Measurements from ENCODE around the gene CABLES2.

CABLES2 gene

DNA sequence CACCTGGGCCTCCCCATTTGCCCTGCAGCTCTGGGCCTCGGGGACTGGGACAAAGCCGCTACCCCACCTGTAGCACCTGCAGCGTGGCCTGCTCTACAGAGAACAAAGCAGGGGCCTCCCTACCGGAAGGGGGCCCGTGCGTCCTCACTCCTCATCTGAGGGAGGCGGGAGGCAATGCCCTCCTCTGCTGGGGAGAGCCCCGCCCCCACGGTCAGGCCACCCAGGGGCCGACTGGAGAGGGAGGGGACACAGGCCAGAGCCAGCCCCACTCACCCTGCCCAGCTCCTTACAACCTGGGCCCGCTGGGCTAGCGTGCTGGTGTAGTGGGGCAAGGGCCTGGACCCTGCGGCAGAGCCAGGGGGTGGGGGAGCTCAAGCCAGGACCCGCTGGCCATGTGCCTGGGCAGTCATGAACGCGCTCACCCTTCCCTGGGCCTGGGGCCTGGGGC lies 48.0 kb downstream of the CABLES2 start:
- Histone ChIP-seq H3K79me2 (ENCODE audit: control insufficient read depth, low read length) (no peaks in the 10 kb centered on the region), H3K4me1 (ENCODE audit: control insufficient read depth, low read length) (peaks cover 23% of the 10 kb centered on the region), H3K36me3 (ENCODE audit: control insufficient read depth, low read length) (no peaks in the 10 kb centered on the region)

DNA sequence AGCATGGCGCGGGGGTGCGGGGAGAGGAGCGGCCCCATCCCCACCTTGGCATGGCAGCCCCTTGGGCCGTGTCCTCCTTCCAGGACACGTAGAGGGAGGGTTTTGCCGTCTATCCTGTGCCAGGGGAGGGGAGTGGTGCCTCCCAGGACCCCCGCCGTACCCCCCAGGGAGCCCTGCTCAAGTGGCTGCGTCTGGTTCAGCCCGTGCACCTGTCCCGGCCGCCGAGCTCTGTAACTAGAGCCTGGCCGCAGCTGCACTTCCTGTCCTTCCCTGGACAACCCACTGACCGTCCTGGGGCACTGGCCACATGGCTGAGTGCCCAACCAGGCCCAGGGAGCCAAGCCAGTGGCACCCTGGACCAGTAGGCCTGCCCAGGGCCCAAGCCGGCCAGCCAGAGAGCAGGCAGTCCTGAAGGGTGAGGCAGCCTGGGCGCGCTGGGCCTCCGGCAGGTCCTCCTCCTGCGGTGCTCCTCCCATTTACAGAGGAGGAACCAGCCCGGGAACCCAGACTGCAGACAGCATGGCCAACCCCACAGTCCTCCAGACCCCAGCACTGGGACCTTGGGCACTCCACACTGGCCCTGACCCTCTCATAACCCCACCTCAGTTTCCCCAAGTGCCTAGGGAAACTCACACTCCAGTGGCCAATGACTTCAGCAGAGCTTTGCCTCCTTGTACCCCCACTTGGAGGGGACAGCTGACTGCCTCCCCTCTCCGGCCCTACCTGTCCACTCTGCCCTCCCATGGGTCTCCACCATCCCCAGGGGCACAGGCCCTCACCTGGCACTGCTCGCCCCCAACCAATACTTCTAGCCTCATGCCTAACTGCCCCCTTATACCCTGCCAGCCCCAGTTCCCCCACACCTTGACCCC lies 48.7 kb downstream of the CABLES2 start:
- no peaks in the 10 kb centered on the region for H3K36me3 ChIP-seq (ENCODE audit: control insufficient read depth, low read length)
- no peaks in the 10 kb centered on the region for H3K27me3 ChIP-seq (ENCODE audit: control insufficient read depth, low read length)
- no peak overlapping the region for H3K27ac ChIP-seq (ENCODE audit: low read depth, low read length)
- H3K4me3 ChIP-seq (ENCODE audit: low read length), result no peak overlapping the region
- TF ChIP-seq EZH2phosphoT487 (IDR thresholded peaks at IDR 0.05; ENCODE audit: borderline replicate concordance, low read length), result no peak
- TF ChIP-seq, protein P1, sequence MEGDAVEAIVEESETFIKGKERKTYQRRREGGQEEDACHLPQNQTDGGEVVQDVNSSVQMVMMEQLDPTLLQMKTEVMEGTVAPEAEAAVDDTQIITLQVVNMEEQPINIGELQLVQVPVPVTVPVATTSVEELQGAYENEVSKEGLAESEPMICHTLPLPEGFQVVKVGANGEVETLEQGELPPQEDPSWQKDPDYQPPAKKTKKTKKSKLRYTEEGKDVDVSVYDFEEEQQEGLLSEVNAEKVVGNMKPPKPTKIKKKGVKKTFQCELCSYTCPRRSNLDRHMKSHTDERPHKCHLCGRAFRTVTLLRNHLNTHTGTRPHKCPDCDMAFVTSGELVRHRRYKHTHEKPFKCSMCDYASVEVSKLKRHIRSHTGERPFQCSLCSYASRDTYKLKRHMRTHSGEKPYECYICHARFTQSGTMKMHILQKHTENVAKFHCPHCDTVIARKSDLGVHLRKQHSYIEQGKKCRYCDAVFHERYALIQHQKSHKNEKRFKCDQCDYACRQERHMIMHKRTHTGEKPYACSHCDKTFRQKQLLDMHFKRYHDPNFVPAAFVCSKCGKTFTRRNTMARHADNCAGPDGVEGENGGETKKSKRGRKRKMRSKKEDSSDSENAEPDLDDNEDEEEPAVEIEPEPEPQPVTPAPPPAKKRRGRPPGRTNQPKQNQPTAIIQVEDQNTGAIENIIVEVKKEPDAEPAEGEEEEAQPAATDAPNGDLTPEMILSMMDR (IDR thresholded peaks at IDR 0.05; ENCODE audit: low read depth, low read length, poor library complexity, severe bottlenecking), result no peak
- H3K9me3 ChIP-seq (ENCODE audit: control insufficient read depth, insufficient read depth, low read length), result no peaks in the 10 kb centered on the region
- H3K4me2 ChIP-seq (ENCODE audit: low read length), result no peak overlapping the region; the same call in 1 of the 2 replicates
- H3K9me2 ChIP-seq (replicated peaks; ENCODE audit: control insufficient read depth, low read length), result no peaks in the 10 kb centered on the region
- no peaks in the 10 kb centered on the region for H3K79me2 ChIP-seq (ENCODE audit: control insufficient read depth, low read length)
- peaks cover 18% of the 10 kb centered on the region for H3K4me1 ChIP-seq (ENCODE audit: control insufficient read depth, low read length)
- H3F3A ChIP-seq (ENCODE audit: control insufficient read depth, insufficient read depth), result no peaks in the 10 kb centered on the region
- peaks cover 6% of the 10 kb centered on the region; the same call in 1 of the 2 replicates for H4K20me1 ChIP-seq (ENCODE audit: control insufficient read depth, insufficient read depth, low read depth, low read length)

More for the DNA sequence above, 48.0 kb downstream of the CABLES2 start:
- Histone ChIP-seq H3K4me2 (ENCODE audit: low read length) (no peak overlapping the region), H4K20me1 (ENCODE audit: control insufficient read depth, insufficient read depth, low read depth, low read length) (peaks cover 6% of the 10 kb centered on the region; the same call in 1 of the 2 replicates), H3K9me3 (ENCODE audit: control insufficient read depth, insufficient read depth, low read length) (no peaks in the 10 kb centered on the region), H3F3A (ENCODE audit: control insufficient read depth, insufficient read depth) (no peaks in the 10 kb centered on the region), H3K27me3 (ENCODE audit: control insufficient read depth, low read length) (no peaks in the 10 kb centered on the region), H3K27ac (ENCODE audit: low read depth, low read length) (no peak overlapping the region), H3K4me3 (ENCODE audit: low read length) (no peak overlapping the region), H3K9me2 (replicated peaks; ENCODE audit: control insufficient read depth, low read length) (no peaks in the 10 kb centered on the region)
- no peak for TF ChIP-seq EZH2phosphoT487 (IDR thresholded peaks at IDR 0.05; ENCODE audit: borderline replicate concordance, low read length)
- TF ChIP-seq, protein P1 (IDR thresholded peaks at IDR 0.05; ENCODE audit: low read depth, low read length, poor library complexity, severe bottlenecking), result no peak

DNA sequence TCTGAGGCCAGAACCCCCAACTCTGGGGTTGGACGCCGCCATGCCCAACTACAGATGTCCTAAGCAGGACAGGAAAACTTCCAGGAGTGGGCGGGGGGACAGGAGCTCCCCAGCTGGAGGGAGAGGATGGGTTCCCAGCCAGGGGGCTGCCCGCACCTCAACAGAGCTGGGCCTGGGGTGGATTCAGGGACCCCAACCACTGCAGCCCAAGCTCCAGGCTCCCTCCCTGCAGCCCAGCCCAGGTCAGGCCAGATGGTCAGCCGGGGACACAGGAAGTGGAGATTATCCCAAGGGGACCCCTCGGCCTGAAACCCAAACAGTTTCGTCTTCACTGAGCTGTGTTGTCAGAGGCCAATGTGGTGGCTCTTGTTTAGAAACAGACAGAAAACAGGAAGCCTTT lies 49.4 kb downstream of the CABLES2 start:
- Histone ChIP-seq H3K36me3 (ENCODE audit: control insufficient read depth, low read length) (no peaks in the 10 kb centered on the region), H3K4me1 (ENCODE audit: control insufficient read depth, low read length) (peaks cover 17% of the 10 kb centered on the region), H3K9me3 (ENCODE audit: control insufficient read depth, insufficient read depth, low read length) (no peaks in the 10 kb centered on the region), H3K4me3 (ENCODE audit: low read length) (no peak overlapping the region), H3K79me2 (ENCODE audit: control insufficient read depth, low read length) (no peaks in the 10 kb centered on the region), H4K20me1 (ENCODE audit: control insufficient read depth, insufficient read depth, low read depth, low read length) (peaks cover 3% of the 10 kb centered on the region; the same call in 1 of the 2 replicates), H3K27me3 (ENCODE audit: control insufficient read depth, low read length) (no peaks in the 10 kb centered on the region), H3K4me2 (ENCODE audit: low read length) (no peak overlapping the region), H3F3A (ENCODE audit: control insufficient read depth, insufficient read depth) (no peaks in the 10 kb centered on the region), H3K9me2 (replicated peaks; ENCODE audit: control insufficient read depth, low read length) (no peaks in the 10 kb centered on the region), H3K27ac (ENCODE audit: low read depth, low read length) (no peak overlapping the region)
- TF ChIP-seq, protein P1 (IDR thresholded peaks at IDR 0.05; ENCODE audit: low read depth, low read length, poor library complexity, severe bottlenecking), result no peak
- no peak for TF ChIP-seq EZH2phosphoT487 (IDR thresholded peaks at IDR 0.05; ENCODE audit: borderline replicate concordance, low read length)
